Endothelial cell of coronary artery (primary cell): ENCODE measurements around the gene ABRACL. TPM values are rescaled to one million over a fixed set of nuclear protein-coding genes. Genes with fewer than 3 reads are reported as not detected.

Source experiments
- total RNA-seq: library from RNA; depleted of rRNA; stranded (reverse); fragments of >200 nt; gene quantifications from 2 replicates; pipeline ENCODE4 v1.2.3, GENCODE V29; 2014

The ABRACL gene
- total RNA-seq: 58.9 and 98.2 TPM in 2 replicates

DNA sequence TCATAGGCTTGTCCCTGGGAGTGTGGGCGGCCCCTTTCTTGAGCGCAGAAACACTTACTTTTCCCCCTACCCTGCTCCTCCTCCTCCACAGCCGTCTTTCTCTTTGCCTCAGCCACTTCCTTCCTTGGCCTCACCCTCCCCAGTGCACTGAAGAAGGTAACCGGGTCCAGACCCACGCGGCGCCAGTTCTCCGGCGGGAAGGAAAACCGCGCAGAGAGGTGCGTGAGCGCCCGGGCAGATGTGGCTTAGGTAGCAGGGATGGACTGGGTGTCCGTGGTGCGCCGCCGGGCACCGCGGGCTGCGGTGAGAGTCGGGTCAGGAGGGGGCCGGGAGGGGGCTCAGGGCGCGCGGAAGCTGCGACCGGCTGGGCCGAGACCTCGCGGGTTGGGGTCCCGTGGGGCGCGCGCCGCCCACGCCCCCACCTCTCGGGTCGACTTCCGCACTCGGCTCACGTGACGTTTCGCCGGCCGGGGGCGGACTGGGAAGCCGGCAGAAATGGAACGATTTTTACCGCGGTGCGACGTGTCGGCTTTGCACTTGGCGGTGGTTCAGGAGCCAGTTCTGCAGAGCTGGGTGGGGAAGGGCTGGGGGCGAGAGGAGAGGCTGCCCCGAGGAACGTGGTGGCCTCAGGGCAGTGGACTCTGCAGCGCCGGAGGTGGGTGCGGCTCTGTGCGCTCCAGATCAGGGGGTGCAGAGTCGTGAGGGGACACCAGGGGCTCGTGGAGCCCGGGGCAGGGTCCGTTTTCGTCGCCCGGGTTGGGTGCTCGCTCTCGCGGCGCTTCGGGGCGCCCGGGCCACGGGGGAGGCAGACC, at the start of gene ABRACL:
ABRACL (plus strand) TSS at position 88 of the 812 bp plus-strand sequence. CDS start 5,416 bp downstream, outside the sequence.

DNA sequence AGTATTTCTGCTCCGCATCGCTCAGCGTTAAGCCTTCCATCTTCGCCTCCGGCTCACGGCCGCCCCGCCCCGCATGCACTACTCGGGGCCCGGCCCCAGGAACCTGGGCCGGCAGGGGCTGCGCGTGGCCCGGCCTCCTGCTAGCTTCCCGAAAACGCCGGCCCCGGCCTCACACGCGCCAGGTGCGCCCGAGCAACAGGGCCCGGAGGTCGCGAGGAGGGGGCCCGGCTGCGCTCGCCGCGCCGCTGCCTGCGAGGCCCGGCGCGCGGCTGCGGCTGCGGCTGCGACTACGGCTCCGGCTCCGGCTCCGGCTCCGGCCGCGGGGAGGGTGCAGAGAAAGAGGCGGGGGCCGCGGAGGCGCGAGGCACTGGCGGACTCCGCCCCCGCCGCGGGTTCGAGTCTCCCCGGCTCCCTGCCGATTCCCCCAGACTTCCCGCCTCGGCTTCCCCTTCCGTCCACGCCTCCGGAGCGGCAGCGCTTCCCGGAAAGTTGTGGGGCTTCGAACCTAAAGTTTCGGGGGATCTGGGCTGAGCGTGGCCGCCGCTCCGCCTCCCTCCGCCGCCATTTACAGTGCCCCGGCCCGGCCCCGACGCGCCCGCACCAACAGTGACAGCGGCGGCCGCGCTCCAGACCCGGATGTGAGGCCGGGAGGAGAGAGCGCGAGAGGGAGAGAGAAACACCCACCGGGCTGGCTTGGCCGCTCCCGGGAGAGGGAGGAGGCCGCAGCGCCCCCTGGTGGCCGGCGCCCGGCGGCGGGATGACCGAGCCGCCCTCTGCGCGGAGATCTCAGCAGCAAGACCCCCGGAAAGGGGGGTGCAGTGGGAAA, 40.7 kb upstream of the ABRACL start, which contains the start of gene REPS1:
REPS1 (minus strand) TSS at position 611 of the 826 bp plus-strand sequence; CDS start at position 40, 571 bp downstream.

Other genes with a start within 250 kb of the ABRACL start
- not detected in 2 replicates for gene ECT2L, start 232.7 kb upstream of the ABRACL start, total RNA-seq
- 26.2 and 29.9 TPM in 2 replicates for gene REPS1, start 40.5 kb upstream of the ABRACL start, total RNA-seq
- 22.1 and 26.0 TPM in 2 replicates for gene HECA, start 106.3 kb downstream of the ABRACL start, total RNA-seq